Mammary epithelial cell (primary cell): Measurements from ENCODE around the gene TENM4.

Experiments used
- EZH2 ChIP-seq: IDR thresholded peaks from 2 replicates; pipeline ENCODE4 v1.6.1; 2012; ENCODE audit warnings: low read length, inconsistent platforms, borderline replicate concordance
- TF ChIP-seq, protein P1 (sequence below), 2 donors: IDR thresholded peaks in 1 of 2; conservative IDR thresholded peaks in 1 of 2; 2 replicates each; pipeline ENCODE4 v1.5.1; 2011 to 2012; ENCODE audit warnings: inconsistent platforms in 2 of 2, low read length in 2 of 2, mild to moderate bottlenecking in 2 of 2, control low read depth in 1 of 2, low read depth in 1 of 2; ENCODE audit not compliant: insufficient read depth in 1 of 2; ENCODE audit errors: extremely low read depth in 1 of 2

DNA sequence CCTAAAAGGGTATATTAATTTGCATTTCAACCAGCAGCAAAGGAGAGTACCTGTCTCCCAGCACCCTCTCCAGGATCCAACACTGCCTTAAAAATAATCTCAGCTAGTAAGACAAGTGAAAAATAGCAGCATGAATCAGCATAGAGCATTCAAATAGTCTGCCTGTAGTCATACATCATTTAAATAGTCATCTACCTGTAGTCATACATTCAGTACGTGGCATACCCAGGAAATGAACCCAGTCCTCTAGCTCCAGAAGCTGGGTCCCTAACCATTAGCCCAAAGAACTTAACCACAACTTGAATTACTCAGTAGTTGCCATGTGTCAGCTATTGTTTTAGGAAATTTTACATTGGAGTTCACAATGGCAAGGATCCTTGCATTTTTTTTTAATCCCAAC lies 9.3 kb downstream of the TENM4 start:
- TF ChIP-seq EZH2, result no peak
- TF ChIP-seq, protein P1, sequence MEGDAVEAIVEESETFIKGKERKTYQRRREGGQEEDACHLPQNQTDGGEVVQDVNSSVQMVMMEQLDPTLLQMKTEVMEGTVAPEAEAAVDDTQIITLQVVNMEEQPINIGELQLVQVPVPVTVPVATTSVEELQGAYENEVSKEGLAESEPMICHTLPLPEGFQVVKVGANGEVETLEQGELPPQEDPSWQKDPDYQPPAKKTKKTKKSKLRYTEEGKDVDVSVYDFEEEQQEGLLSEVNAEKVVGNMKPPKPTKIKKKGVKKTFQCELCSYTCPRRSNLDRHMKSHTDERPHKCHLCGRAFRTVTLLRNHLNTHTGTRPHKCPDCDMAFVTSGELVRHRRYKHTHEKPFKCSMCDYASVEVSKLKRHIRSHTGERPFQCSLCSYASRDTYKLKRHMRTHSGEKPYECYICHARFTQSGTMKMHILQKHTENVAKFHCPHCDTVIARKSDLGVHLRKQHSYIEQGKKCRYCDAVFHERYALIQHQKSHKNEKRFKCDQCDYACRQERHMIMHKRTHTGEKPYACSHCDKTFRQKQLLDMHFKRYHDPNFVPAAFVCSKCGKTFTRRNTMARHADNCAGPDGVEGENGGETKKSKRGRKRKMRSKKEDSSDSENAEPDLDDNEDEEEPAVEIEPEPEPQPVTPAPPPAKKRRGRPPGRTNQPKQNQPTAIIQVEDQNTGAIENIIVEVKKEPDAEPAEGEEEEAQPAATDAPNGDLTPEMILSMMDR (conservative IDR thresholded peaks at IDR 0.05 in 1 of 2, IDR thresholded peaks at IDR 0.05 in 1 of 2; ENCODE audit: extremely low read depth in 1 of 2, insufficient read depth in 1 of 2, low read depth in 1 of 2, low read length in 2 of 2), result no peak
